NCI-H748 (cell line): Measurements from ENCODE around the gene UGT1A1.
"Not testable (repeated sequence)": the region's sequence is repeated elsewhere in the genome, so short reads cannot be mapped to it uniquely, and the experiment has no call there.

Source experiments
- DNase-seq: peaks from one replicate; lab custom pipeline; 2025; ENCODE audit not compliant: unreplicated experiment; lab: John Stamatoyannopoulos, UW

The UGT1A1 gene

DNA sequence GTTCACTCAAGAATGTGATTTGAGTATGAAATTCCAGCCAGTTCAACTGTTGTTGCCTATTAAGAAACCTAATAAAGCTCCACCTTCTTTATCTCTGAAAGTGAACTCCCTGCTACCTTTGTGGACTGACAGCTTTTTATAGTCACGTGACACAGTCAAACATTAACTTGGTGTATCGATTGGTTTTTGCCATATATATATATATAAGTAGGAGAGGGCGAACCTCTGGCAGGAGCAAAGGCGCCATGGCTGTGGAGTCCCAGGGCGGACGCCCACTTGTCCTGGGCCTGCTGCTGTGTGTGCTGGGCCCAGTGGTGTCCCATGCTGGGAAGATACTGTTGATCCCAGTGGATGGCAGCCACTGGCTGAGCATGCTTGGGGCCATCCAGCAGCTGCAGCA lies at the start of gene UGT1A1:
UGT1A1 (plus strand) TSS at position 228 of the 400 bp plus-strand sequence; CDS start at position 246, 18 bp downstream.
- no peak for DNase-seq

DNA sequence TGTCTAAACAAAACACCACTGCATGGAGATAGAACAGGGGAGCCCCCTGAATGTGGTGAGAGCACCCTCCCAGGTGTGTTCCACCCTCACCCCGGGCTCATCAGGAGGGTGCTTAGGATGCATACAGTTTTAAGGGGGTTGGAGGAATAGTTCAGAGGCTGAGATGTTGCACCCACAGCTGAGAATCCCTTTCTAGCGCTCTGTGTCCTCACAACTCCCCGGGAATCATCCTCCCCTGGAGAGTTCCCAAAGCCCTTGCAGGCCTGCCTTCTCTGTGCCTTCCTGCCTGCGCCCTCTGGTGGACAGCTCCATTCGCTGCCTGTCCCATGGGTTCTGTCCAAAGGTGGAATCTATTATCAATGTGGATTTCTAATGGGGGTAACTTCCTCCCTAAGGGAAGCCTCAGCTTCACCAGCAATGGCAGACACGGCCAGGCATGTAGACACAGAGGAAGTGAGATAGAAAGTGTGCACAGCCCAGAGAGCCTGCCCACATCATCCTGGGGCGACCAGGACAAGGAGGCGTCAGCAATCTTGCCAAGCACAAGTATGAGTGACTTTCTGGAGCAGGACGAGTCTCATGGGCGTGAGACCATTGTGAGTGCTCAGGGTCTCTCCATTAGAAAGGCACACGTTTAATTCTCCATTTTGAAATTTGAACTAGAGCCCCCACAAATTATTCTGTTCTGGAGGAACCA lies 48.6 kb upstream of the UGT1A1 start:
- peak; percentile 75 for DNase-seq

DNA sequence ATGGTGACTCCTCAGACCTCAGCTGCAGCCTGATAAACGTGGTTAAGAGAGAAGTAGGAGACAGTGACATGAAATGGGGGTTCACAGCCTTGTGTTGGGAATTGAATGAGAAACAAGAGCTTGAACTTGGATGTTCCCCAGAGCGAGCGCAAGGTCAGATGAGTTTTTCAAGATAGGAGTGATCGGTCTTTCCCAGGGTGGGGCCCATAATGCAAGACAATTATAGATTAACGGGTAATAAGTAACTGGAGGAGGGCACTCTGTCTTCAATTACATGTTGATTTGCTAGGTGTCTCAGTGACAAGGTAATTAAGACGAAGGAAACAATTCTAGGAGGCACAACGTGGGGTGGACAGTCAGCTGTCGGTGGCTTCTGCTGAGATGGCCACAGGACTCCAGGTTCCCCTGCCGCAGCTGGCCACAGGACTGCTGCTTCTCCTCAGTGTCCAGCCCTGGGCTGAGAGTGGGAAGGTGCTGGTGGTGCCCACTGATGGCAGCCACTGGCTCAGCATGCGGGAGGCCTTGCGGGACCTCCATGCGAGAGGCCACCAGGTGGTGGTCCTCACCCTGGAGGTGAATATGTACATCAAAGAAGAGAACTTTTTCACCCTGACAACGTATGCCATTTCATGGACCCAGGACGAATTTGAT lies 47.3 kb upstream of the UGT1A1 start, which contains the start of gene UGT1A5:
UGT1A5 (plus strand) TSS at position 297 of the 651 bp plus-strand sequence; CDS start at position 382, 85 bp downstream.
- DNase-seq, result no peak

- no peak for DNase-seq
Measured at GRCh38 chr2:233713262-233713615, 46.8 kb upstream of the UGT1A1 start.

DNA sequence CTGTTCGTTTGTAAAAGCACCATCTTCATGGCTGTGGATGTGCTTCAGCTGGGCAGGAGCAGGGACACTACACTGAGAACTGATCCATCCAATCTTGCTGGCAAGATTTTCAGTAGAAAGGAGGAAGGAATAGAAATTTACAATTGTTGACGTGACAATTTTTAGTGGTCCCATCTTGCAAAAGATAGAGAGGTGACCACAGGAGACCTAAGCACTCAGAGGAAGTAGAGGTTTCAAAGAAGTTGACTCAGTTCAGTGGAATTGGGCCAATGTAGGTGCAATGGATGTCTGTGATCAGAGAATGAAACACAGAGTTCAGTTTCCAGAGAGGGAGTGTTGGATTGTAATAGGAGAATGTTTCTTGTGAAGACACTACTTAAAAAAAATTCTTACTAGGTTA lies 45.9 kb upstream of the UGT1A1 start:
- DNase-seq, result no peak

GRCh38 chr2:233718552-233718951 lies 41.5 kb upstream of the UGT1A1 start, which contains the start of gene UGT1A4:
UGT1A4 (plus strand) TSS chr2:233718736; CDS start chr2:233718821, 85 bp downstream.
- no peak for DNase-seq

DNA sequence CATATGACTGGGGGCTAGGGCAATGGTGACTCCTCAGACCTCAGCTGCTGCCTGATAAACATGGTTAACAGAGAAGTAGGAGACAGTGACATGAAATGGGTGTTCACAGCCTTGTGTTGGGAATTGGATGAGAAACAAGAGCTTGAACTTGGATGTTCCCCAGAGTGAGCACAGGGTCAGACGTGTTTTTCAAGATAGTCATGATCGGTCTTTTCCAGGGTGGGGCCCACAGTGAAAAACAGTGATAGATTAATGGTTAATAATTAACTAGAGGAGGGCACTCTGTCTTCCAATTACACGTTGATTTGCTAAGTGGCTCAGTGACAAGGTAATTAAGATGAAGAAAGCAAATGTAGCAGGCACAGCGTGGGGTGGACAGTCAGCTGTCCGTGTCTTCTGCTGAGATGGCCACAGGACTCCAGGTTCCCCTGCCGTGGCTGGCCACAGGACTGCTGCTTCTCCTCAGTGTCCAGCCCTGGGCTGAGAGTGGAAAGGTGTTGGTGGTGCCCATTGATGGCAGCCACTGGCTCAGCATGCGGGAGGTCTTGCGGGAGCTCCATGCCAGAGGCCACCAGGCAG lies 31.3 kb upstream of the UGT1A1 start, which contains the start of gene UGT1A3:
UGT1A3 (plus strand) TSS at position 320 of the 579 bp plus-strand sequence; CDS start at position 405, 85 bp downstream.
- no peak for DNase-seq

DNA sequence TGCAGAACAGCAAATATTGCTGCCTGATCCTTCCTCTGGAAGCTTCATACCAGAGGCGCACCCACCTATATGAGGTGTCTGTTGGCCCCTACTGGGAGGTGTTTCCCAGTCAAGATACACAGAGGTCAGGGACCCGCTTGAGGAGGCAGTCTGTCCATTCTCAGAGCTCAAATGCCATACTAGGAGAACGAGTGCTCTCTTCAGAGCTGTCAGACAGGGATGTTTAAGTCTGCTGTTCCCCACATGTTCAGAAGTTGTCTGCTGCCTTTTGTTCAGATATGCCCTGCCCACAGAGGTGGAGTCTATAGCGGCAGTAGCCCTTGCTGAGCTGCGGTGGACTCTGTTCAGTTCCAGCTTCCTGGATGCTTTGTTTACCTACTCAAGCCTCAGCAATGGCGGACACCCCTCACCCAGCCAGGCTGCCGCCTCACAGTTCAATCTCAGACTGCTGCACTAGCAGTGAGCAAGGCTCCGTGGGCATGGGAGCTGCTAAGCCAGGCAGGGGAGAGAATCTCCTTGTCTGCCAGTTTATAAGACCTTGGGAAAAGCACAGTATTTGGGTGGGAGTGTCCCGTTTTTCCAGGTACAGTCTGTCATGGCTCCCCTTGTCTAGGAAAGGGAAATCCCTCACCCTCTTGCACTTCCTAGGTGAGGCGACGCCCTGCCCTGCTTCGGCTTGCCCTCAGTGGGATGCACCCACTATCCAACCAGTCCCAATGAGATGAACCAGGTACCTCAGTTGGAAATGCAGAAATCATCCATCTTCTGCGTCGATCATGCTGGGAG lies 23.0 kb upstream of the UGT1A1 start:
- peak; percentile 41 for DNase-seq

- no peak for DNase-seq
Measured at GRCh38 chr2:233740870-233741269, 19.2 kb upstream of the UGT1A1 start.

DNA sequence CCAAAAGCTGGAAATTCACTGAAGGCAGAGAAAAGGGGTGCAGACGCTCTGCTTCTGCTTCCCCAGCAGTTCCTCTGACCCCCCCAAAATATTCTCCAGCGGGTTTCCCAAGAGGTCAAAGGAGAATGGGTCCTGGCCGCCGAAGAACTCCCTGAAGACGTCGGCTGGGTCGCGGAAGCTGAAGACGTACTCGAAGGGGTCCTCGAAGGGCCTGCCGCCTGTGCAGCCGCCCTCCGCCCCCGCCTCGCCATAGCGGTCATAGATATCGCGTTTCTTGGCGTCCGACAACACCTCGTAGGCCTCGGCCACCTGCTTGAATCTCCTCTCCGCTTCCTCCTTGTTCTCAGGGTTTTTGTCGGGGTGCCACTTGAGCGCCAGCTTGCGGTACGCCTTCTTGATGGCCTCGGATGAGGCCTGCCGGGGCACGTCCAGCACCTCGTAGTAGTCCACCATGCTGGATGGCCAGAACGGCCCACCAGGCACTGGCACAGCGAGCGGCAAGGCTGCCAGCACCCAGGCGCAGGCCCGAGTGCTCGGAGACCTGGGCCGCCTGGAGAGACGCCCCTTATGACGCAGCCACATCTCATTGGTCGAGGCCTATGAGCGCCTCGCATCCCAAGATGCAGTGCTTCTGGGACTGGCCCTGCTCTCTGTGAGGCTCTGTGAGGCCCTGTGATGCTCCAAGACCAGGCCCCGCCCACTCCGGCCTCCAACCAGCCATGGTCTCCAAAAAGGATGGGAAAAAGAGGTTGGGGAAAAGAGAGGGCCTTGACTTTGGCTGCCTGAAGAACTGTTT lies 16.4 kb upstream of the UGT1A1 start:
- DNase-seq, result no peak

- no peak for DNase-seq
Measured at GRCh38 chr2:233745073-233745755, 14.9 kb upstream of the UGT1A1 start.

GRCh38 chr2:233745838-233746237 lies 14.2 kb upstream of the UGT1A1 start:
- DNase-seq, result not testable (repeated sequence)

GRCh38 chr2:233746475-233747282 lies 13.4 kb upstream of the UGT1A1 start:
- no peak for DNase-seq

GRCh38 chr2:233747283-233747544 lies 12.9 kb upstream of the UGT1A1 start:
- DNase-seq, result no peak

GRCh38 chr2:233750689-233751088 lies 9.4 kb upstream of the UGT1A1 start:
- DNase-seq, result not testable (repeated sequence)

DNA sequence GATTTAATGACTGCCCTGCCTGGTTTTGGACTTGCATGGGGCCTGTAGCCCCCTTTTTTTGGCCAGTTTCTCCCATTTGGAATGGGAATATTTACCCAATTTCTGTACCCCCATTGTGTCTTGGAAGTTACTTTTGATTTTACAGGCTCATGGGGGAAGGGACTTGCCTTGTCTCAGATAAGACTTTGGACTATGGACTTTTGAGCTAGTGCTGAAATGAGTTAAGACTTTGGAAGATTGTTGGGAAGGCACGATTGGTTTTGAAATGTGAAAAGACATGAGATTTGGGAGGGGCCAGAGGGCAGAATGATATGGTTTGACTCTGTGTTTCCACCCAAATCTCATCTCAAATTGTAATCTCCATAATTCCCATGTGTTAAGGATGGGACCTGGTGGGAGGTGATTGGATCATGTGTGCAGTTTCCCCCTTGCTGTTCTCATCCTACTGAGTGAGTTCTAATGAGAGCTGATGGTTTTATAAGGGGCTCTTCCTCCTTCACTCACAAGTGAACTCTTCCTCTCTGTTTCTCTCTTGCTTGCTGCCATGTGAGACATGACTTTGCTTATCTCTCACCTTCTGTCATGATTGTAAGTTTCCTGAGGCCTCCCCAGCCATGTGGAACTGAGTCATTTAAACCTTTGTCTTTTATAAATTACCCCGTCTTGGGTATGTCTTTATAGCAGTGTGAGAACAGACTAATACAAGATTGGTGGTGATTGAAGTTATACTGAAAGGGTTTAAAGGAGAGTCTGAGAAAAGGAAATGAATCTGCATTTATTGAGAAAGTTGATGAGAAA lies 8.7 kb upstream of the UGT1A1 start:
- DNase-seq, result not testable (repeated sequence)

- no peak for DNase-seq
Measured at GRCh38 chr2:233754872-233755611, 5.0 kb upstream of the UGT1A1 start.
